SK-N-MC (cell line): ENCODE measurements around the gene RTTN.

Experiments used
- DNase-seq: peaks from one replicate; pipeline ENCODE4 v3.0.0-alpha.2; 2011; ENCODE audit warnings: low read depth, low spot score
- H3K27ac ChIP-seq: fragments of 200-600 bp; sonication (generic); 2 replicates; pipeline ENCODE4 v1.5.1; 2016; ENCODE audit warnings: mixed run types
- H3K36me3 ChIP-seq: fragments of 200-600 bp; sonication (generic); 2 replicates; pipeline ENCODE4 v1.6.1; 2017; ENCODE audit warnings: antibody characterized with exemption, low read length, mixed read lengths; ENCODE audit not compliant: insufficient read depth
- H3K4me3 ChIP-seq: fragments of 200-600 bp; sonication (generic); 2 replicates; pipeline ENCODE4 v1.5.1; 2016
- H3K9ac ChIP-seq: fragments of 200-600 bp; sonication (generic); 2 replicates; pipeline ENCODE4 v1.8.0; 2017; ENCODE audit warnings: mixed run types, mixed read lengths; ENCODE audit not compliant: insufficient read length
- H3K9me3 ChIP-seq: fragments of 200-600 bp; sonication (generic); 2 replicates; pipeline ENCODE4 v1.6.1; 2017; ENCODE audit warnings: low read depth, mild to moderate bottlenecking, antibody characterized with exemption, low read length, moderate library complexity, mixed read lengths
- EZH2 ChIP-seq: fragments of 200-600 bp; sonication (generic); IDR thresholded peaks from one replicate; pipeline ENCODE4 v1.6.1; 2017; ENCODE audit warnings: antibody characterized with exemption
- FOXP2 ChIP-seq: optimal IDR thresholded peaks from 2 replicates; pipeline ENCODE3; 2011; ENCODE audit warnings: mild to moderate bottlenecking, moderate library complexity; ENCODE audit not compliant: insufficient read depth; ENCODE audit errors: extremely low read length, control extremely low read depth
- POLR2AphosphoS5 ChIP-seq: IDR thresholded peaks from 2 replicates; pipeline ENCODE4 v1.6.1; 2012; ENCODE audit warnings: mild to moderate bottlenecking, low read depth, low read length, borderline replicate concordance

RTTN gene

GRCh38 chr18:69956665-69957620 lies 248.5 kb downstream of the RTTN start:
- TF ChIP-seq POLR2AphosphoS5, result no peak
- no peak for TF ChIP-seq FOXP2
- TF ChIP-seq EZH2, result no peak
- no peaks in the 10 kb centered on the region for H3K9me3 ChIP-seq
- H3K27ac ChIP-seq, result no peak overlapping the region
- no peaks in the 10 kb centered on the region for H3K36me3 ChIP-seq
- H3K9ac ChIP-seq, result no peak overlapping the region
- H3K4me3 ChIP-seq, result no peak overlapping the region
- no peak for DNase-seq

- Histone ChIP-seq H3K27ac (no peak overlapping the region), H3K9ac (no peak overlapping the region), H3K9me3 (no peaks in the 10 kb centered on the region), H3K4me3 (no peak overlapping the region), H3K36me3 (no peaks in the 10 kb centered on the region)
- TF ChIP-seq EZH2 (no peak), FOXP2 (no peak), POLR2AphosphoS5 (no peak)
- DNase-seq, result no peak
Measured at GRCh38 chr18:69956057-69956456, 249.4 kb downstream of the RTTN start.

- no peak overlapping the region for H3K9ac ChIP-seq
- H3K4me3 ChIP-seq, result no peak overlapping the region
- no peak for DNase-seq
- no peak for TF ChIP-seq EZH2
- TF ChIP-seq POLR2AphosphoS5, result no peak; the same call in 1 of the 2 replicates
- TF ChIP-seq FOXP2, result no peak
- H3K27ac ChIP-seq, result no peak overlapping the region
- no peaks in the 10 kb centered on the region for H3K36me3 ChIP-seq
- H3K9me3 ChIP-seq, result no peaks in the 10 kb centered on the region
Measured at GRCh38 chr18:69954719-69955480, 250.6 kb downstream of the RTTN start.

GRCh38 chr18:69953191-69953590 lies 252.3 kb downstream of the RTTN start:
- no peaks in the 10 kb centered on the region for H3K36me3 ChIP-seq

More at GRCh38 chr18:69953191-69953590, 252.3 kb downstream of the RTTN start:
- H3K4me3 ChIP-seq, result no peak overlapping the region
- H3K27ac ChIP-seq, result no peak overlapping the region
- no peak for TF ChIP-seq POLR2AphosphoS5
- TF ChIP-seq FOXP2, result no peak
- TF ChIP-seq EZH2, result no peak
- DNase-seq, result no peak
- no peaks in the 10 kb centered on the region for H3K9me3 ChIP-seq
- no peak overlapping the region for H3K9ac ChIP-seq
